COR-L47 (cell line): ENCODE measurements around the gene KCNJ1.

Experiments used
- DNase-seq: peaks from one replicate; lab custom pipeline; 2025; lab: John Stamatoyannopoulos, UW

KCNJ1 gene

DNA sequence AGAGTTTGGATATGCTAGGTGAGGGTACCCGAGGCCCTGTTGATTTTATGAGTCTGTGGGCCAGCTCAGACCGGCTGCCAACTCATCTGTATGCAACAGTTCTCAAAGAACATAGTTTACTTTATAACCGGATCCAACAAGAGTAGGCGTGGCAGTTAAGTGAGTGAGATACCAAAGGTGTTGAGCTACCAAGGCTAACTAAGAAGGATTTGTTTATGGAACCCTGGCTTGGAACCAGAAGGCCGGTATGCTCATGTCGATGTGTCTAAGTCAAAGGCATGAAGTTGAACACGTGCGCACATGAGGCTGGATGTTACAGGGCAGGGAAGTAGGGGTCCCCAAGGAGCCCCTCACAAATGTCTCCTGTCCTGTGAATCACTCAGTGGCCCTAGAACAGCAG is at the start of gene KCNJ1:
KCNJ1 (minus strand) TSS at position 20 of the 400 bp plus-strand sequence. CDS start 27,053 bp downstream, outside the sequence.
- no peak for DNase-seq

- DNase-seq: no peak
Observed at GRCh38 chr11:128916681-128917080, 49.6 kb upstream of the KCNJ1 start.

- no peak for DNase-seq
Observed at GRCh38 chr11:128916037-128916572, 49.0 kb upstream of the KCNJ1 start.

DNA sequence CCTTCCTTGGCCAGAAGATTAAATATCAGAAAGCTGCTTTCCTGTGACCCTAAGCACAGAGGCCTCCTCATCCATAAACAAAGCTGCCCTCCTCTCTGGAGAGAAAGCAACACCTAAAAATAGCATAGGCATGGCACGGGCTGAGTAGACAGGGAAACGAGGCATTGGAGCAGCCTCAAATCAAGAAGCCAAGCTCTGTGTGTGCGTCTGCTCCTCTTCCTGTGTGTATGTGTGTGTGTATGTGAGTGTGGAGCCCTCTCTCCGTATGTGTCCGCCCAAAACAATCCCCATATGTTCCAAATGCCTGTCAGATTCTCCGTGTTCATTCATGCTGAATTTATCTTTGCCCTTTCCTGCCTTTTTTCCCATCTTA is 48.0 kb upstream of the KCNJ1 start:
- no peak for DNase-seq

- DNase-seq: no peak
Observed at GRCh38 chr11:128914216-128915148, 47.4 kb upstream of the KCNJ1 start.

GRCh38 chr11:128913806-128914205 is 46.7 kb upstream of the KCNJ1 start:
- DNase-seq: no peak

DNA sequence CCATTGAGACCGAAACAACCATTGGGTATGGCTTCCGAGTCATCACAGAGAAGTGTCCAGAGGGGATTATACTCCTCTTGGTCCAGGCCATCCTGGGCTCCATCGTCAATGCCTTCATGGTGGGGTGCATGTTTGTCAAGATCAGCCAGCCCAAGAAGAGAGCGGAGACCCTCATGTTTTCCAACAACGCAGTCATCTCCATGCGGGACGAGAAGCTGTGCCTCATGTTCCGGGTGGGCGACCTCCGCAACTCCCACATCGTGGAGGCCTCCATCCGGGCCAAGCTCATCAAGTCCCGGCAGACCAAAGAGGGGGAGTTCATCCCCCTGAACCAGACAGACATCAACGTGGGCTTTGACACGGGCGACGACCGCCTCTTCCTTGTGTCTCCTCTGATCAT is 44.6 kb upstream of the KCNJ1 start:
- DNase-seq: no peak

GRCh38 chr11:128911239-128911638 is 44.1 kb upstream of the KCNJ1 start:
- DNase-seq: no peak

DNA sequence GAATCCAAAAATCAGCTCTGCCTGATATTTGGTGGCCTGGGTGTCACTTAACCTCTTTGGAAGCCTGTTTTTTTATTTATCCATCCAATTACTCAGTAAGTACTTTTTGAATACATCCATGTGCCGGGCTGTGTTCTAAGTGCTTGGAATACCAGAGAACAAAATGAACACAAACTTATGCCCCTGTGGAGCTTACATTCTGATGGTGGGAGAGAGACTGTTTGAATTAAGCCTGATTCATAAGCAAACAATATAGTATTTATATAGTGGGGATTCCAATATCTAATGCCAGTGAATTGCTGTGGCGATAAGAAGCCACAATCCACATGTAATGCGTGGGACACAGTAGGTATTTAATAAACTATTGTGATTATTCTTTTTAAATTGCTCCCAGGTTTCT is 43.5 kb upstream of the KCNJ1 start:
- DNase-seq: no peak

GRCh38 chr11:128909438-128910125 is 42.5 kb upstream of the KCNJ1 start:
- no peak for DNase-seq

GRCh38 chr11:128908391-128909246 is 41.5 kb upstream of the KCNJ1 start:
- DNase-seq: no peak

DNA sequence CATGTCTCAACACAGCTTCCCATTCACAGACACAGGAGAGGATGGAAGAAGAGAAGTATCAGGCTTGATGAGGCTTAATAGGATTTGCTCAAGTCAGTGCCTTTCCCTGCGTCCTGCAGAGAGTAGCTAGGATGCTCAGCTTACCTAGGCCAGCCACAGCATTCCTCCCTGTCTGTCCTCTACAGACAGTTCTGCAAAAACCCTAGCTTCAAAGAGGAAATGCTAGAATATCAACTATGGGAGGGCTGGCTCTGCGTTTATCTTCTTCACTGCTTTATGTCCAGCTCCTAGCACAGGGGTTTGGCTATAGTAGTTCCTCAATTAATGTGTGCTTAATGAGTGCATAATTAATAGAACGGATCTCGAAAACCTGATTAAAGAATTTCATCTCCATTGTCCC is 40.5 kb upstream of the KCNJ1 start:
- no peak for DNase-seq

GRCh38 chr11:128906185-128907050 is 39.3 kb upstream of the KCNJ1 start:
- DNase-seq: no peak

DNA sequence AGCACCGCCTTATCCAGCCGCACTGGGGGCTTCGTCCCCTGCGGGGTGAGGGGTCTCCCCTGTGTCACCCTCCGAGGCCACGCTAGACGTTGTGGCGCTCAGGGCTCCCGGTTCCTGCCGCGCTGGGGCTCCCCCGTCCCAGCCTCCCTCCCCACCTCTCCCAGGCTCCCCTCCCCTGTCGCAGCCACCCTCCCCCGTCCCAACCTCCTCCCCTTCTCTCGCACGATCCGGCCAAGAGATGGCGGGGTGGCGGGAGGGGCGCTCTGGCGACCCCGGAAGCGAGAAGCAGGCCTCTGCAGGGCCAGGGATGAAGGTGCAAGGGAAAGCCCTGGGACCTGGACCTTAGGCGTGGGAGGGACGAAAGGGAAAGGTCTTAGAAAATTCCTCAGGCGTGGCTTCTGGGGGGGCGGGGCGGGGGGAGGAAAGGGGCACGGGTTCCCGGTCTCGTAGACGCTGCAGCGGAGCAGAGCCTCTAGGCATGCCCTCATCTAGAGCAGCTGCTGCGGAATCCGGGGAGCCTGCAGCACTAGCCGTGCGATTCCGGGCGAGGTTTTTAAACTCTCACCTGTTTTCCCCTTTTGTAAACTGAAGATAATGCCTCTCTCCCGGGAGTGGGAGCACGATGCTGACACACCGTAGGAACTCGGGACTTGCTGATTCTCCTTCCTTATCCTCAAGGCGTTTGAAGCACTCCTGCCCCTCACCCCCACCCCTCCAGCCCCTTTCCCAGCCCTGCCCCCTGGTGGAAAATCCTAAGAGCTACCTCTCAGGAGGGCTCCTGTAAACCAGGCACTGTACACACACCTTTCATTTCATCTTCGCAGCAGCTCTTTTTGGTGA is 38.5 kb upstream of the KCNJ1 start:
- DNase-seq: peak; percentile 59

GRCh38 chr11:128904656-128905344 is 37.7 kb upstream of the KCNJ1 start:
- peak; percentile 83 for DNase-seq

DNA sequence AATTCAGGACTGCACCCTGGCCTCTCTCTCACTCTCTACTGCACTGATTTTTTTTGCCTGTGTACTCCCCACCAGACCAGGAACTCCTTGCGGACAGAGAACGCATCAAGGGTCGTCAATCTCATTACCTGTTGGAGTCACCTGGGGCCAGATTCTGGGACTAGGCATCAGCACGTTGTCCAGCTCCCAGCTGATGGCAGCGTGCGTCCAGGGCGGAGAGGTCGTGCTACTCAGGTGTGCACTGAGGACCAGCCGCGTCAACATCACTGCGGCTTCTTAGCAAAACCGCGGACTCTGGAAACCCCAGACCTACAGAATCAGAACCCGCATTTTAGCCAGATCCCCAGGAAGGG is 37.2 kb upstream of the KCNJ1 start:
- DNase-seq: no peak

DNA sequence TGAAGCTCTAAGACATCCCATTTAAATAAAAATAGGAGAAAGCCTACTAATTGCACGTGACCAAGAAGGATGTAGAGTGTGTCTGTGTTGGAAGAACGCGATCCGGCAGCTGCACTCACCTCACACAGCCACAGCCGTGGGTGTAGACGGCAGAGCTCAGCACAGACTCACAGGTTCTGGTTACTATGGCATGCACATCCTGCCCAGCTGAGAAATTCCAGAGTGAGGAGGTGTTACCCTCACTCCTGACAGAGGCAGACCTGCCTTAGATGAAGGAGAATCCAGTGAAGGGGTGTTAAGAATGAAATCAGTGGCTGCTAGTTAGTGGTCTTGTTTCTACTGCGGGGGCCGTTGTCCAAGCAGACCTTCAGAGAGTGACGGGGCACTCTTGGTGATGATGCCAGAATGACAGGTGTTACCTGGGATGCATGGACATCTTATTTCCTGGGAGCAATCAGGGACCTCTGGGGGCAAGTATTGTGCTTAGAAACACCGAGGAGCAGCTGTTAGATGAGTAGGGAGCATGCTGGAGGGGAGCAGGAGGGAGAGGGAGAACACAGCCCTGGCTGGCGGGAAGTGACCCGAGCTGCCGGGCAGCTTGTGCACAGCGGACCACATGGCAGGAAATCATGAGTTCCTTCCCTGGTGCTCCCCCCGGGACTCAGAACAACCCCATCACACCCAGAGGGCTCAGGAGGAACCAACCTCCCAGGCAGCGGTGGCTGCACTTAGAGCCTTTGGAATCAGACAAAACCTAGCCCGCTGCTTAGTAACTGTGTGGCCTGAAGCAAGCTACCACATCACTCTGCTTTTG is 36.4 kb upstream of the KCNJ1 start:
- DNase-seq: no peak

DNA sequence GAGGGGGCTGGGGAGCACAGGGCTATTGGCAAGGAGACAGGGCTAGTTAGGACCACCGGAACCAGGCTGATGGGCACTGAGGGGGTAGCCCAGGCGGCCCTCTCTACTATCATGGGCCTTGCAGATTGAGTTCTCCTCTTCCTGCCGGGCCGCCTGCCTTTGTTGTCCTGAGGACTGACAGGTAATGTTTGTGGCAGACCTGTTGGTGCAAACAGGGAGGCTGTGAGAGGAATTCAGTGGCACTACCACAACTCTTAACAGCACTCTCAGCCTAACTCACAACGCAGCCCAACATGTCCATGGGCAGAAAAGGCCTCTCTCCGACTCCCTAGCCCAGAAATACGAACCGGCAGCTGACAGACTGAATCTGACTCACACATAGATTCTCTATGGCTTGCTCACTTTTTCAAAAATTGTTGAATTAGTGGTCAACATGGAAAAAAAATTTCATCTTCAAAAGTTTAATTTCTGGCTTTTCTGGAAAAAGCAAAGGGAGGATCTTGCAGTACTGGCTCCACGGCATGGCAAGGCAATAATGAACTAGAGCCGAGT is 35.5 kb upstream of the KCNJ1 start:
- no peak for DNase-seq
